Measurements from ENCODE around the gene CCNY.

Gene CCNY

DNA sequence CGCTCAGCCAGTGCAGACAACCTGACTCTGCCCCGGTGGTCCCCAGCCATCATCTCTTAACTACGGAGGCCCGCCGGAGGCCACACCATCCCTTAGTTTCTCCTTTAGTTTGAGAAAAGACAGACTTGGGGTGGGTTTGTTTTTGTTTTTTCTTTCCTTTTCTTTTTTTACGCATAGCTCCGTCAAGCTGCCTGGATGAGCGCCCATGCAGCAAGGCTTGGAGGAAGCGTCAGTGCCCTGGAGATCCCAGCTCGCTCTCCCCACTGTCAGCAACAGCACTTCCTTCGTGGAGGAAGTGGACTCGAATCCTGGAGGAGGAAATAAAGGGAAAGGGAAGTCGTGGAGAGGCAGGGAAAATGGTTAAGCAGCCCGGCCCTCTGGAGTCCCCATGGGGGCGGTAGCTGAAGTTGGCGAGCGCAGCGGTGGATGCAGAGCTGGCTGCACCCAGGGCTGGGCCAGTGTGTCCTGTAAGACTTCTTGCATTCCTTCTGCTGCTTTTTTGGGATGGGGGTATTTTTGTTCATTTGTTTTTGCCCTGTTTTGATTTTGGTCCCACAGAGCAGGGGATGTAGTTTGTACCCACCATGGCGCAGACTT, 232.9 kb downstream of the CCNY start:
- no peak for DNase-seq

DNA sequence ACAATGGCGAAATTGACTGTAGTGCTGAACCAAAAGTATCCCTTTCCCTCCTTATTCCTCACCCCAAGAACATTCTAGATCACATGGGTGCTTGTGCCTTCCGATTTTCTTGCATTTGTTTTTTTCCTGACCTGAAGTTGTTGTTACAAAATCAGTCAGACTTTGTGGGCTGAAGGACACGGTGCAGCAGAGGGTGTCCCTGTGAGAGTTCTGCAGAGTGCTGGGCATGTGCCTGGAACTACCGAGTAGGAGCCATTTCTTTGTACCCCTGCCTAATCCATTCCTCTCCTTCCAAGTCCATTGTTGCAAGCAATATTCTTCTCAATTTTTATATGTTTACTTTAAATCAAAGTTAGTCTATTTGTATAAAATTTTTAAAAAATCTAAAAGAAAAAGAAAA, 233.5 kb downstream of the CCNY start:
- DNase-seq = no peak

DNA sequence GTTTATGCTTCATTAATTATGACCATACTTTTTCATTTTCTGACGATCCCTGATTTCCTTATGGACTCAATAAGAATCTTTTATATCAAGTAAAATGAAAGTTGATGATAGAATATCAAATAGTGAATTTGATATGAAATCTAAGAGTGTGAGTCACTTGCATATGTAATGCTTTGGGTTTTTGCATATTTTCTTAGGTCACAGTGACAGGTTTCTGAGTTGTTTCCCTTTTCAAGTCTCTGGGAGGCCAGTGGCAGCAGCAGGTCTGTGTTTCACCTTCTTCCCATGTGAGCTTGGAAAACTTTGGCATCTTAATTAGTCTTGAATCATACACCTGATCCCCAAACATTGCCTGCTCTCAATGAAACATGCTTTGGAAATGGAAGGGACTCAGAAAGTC, 234.1 kb downstream of the CCNY start:
- no peak for DNase-seq

DNA sequence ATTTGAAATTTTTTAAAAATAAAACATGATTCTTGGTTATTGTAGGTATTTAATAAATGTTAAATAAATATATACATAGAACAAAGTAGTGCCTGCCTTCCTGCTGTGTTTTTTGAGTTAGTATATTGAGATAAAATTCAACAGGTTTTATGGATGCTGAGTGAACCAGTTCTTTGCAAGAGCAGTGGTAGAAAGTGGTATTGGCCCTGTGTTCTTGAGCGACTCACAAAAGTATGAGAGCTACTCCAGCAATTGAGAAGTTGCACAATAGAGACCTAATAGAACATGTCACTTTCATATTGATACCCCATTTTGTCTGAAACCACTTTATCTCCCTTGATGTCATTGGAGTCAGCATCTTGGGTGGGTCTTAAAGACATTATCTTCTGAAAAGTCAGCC, 236.3 kb downstream of the CCNY start:
- DNase-seq = no peak

DNA sequence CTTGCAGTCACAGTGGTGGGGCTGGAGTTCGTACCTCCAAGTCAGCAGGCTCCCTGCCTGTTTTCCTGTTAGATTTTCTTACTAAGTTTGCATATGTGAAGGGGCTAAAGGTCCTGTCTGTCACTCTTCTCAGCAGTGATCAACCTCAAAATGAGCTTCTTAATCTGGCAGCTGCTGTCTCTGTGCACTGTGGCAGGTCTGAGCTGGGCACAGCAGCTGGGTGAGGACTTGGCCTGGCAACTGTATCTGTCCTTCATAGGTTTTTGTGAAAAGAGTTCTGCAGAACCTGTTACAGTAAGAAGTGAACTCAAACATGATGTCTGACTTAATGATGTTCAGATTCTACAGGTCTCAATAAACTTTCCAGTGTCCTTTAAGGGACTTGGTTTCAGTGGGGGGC, 237.5 kb downstream of the CCNY start:
- no peak for DNase-seq

DNA sequence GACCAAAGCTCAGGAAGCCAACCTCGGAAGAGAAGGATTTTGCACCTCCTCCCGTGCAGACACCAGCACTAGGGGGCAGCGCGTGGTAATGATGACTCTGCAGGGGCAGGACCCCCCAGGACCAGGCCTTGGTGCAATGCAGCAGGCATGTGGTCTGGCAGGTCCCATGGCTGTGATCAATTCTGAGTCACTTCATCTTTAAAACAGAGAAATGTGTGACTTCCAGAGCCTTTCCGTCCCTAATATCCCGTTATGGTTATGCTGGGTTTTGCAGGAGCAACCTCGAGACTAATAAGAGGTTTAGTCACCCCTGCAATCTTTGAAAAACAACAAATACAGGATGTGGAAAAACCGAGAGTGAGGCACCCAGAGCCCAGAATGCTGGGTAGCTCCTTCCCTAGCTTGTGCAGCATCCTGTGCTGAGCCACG, 238.6 kb downstream of the CCNY start:
- no peak for DNase-seq

DNA sequence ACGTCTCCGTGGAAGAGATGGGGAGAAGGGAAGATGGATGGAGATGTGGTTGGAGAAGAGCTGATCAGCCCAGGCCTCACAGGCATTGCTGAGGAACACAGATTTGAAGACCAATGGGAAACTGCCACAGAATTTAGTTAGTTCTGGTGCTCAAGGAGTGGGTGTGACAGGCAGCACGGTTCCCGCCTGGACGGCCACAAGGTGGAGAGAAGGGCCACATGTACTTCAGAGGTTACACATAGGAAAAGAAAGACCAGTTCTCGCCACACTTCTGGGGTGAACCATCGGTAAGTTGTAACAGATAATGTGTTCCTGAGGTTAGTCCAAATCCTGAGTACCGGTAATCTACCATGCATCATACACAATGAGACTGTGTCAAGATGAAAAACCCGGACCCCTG, 239.3 kb downstream of the CCNY start:
- no peak for DNase-seq

DNA sequence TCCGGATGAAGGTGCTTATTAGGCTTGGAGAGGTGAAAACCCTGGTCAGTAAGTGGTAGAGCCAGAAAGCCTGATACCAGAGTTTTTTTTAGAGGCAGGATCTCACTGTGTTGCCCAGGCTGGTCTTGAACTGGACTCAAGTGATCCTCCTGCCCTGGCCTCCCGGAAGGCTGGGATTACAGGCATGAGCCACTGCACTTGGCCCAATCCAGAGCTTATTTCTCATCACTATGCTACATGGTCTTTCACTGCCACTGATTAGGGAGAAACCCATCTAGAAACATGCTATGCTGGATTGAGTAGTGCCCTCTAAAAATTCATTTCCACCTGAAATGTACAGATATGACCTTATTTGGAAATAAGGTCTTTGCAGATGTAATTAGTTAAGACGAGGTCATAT, 240.4 kb downstream of the CCNY start:
- DNase-seq = no peak

DNA sequence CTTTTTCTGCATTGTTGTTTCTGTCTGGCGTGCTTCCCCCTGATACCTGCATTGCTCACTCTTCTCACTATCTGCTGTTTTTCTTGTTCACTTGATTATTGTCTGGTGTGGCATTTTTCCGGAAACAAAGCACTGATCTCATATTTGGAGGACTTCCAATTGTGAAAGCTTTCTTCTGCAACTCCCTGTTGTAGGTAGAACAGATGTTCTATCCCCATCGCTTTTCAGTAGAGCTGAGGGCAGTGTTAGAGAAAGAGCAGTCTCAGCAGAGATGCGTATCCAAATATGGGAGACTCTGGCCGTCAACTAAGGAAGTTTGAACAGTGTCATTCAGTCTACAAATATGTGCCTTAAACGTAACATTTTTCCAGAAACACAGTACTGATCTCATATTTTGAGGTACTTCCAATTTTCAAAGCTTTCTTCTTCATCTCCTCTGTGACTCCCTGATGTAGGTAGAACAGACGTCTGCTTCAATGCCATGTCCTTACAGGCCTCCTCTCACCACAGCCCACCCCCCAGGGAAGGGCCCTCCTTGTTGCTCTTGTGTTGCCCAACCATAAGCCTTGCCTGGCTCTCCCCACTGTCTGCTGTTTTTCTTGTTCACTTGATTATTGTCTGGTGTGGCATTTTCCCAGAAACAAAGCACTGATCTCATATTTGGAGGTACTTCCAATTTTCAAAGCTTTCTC, 241.8 kb downstream of the CCNY start:
- DNase-seq = no peak

DNA sequence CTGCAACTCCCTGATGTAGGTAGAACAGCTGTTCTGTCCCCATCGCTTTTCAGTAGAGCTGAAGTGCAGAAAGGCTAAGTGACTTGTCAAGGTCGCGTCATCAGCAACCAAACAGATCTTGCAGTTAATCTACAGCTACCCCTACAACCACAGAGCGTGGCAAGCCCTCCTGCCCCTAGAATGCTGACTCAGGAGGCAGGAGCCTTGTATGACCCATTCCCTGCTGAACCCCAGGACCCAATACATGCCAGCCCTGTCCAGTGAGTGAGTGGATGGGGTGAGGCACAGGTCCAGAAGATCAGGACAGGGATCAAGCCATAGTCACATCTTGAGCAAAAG, 242.3 kb downstream of the CCNY start:
- no peak for DNase-seq

DNA sequence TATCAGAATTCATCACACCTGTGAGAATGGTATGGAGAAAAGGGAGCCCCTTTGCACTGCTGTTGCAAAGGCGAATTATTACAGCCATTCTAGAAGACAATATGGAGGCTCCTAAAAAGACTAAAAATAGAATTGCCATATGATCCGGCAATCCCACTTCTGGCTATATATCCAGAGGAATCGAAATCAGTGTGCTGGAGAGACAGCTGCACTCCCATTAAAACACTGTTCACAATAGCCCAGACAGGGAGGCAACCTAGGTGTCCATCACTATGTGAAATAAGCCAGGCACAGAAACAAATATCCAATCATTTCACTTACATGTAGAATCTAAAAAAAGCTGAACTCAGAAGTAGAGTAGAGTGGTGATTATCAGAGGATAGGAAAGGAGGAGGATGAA, 242.8 kb downstream of the CCNY start:
- DNase-seq = no peak

DNA sequence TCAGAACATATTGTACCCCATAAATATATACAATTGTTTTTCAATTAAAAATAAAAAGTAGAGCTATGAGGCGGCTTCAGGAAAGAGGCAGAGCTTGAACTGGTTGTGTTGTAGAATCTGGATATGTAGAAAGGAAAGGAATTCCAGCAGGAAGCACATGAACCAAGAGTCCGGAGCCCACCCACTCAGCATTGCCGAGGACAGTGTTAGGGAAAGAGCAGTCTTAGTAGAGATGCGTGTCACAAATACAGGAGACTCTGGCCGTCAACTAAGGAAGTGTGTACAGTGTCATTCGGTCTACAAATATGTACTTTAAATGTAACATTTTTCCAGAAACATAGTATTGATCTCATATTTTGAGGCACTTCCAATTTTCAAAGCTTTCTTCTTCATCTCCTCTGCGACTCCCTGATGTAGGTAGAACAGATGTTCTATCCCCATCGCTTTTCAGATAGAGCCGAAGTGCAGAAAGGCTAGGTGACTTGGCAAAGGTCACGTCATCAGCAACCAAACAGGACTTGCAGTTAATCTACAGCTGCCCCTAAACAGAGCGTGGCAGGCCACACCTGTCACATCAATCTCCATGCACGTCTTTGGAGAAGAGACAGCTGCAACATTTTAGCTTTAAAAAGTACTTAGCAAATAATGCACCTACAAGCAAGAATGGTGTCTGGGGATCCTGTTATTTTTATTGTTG, 243.6 kb downstream of the CCNY start:
- DNase-seq = no peak

DNA sequence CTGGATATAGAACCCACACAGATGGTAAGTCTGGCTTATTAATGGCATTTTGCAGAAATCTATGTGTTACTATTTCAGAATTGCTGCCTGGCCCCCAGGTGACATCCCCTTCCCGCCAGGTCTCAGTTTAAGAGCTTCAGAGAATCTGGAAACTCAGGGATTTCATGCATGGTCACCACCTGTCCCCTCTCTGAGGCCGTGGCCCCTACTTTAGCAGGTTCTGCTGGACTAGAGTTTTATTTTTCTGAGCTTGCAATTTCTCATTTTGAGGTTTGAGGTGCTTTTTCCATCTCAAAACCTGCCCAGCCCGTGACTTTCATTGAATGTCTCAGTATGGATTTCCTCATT, 244.1 kb downstream of the CCNY start:
- no peak for DNase-seq

DNA sequence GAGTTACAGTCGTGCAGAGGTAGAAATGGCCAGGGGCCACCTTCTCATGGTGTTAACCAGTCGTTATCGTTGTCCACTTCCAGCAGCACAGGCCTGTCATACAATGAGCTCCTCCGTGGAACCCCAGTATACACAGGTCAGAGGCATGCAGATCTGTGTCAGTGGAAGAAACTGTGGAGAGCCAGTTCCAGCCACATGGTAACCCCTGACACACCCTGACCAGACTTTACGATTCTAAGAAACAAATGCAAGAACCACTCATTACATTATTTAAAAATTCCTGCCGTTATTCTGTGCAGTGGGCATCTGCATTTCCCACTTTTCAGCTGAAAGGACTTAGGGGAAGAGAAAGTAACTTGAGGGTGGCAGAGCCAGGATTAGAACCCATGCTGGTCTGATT, 245.3 kb downstream of the CCNY start:
- DNase-seq = no peak

DNA sequence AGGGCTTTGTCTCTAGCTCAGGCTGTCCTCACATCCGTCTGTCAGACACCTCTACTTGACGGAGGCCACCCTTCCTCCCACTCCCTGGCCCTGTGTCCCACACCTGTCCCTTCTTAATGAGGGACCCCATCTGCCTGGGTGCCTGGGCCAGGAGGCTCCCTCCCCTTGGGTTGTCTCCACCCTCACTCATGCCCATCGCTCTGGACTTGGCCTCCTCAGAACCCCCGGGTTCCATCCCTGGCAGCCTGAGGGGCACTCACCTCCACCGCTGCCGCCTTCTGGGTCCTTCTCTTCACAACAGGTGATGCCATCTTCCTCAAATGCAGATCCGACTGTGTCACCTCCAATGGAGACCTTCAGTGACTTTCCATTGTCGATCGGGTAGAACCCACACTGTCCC, 248.6 kb downstream of the CCNY start:
- DNase-seq = no peak

DNA sequence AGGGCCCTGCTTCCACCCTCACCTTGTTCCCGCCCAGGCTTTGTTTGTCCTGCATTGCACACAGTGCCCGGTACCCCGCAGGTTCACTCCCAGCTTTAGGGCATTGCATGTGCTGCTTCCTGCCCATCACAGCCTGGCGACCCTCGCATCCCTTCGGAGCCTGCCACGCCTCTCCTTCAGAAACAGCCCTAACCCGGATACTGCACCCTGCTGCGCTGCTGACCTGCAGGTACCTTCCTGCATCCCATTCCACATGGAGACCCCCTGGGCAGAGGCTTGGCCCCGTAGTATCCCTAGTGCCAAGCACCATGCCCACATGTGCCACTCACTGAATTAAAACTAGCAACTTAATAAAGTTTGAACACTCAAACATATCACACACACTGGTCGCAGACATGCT, 249.0 kb downstream of the CCNY start:
- no peak for DNase-seq

DNA sequence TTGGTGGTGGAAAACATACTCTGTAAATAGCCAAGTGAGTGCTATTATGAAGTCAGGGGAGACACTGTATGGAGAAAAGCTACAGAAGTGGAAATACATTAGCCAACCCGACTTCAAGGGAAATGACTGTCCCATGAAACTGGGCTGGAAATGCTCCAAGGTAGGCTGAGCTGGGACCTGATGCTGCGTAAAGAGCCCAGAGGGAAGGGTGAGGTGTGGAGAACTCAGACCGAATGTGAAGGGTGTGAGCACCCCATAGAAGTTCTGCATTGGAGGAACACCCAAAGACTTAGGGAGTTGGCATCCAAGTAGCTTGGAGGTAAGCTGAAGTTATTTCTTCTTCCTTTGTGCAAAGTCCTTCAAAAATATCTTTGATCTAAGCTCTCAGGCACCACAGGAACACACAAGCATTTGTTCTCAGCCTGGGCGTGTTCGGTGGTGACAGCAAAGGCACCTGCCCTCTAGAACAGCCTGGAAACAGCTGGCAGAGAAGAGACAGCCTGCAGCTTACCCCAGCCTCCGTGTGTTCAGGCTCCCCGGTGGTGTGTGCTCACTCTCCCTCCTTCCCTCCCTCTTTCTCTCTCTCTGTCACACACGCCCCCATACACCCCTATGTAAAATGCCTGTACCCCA, 249.7 kb downstream of the CCNY start:
- no peak for DNase-seq

DNA sequence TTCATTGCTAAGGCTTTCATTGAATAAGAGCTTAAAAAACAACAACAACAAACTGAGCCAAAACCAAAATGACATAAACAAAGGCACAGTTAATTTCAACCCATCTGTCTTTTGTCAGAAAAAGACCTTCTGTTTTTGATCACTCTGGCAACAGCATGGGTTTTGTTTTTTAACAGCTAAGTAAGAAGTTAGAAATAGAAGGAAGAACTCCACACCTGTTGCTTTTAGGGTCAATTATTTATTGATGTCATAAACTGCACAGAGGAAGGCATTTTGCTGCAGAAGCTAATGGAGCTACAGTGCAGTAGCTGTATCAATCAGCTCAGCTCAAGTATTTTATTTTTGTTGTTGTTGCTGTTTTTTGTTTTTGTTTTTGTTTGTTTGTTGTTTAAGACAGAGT, 252.5 kb downstream of the CCNY start:
- DNase-seq = no peak

DNA sequence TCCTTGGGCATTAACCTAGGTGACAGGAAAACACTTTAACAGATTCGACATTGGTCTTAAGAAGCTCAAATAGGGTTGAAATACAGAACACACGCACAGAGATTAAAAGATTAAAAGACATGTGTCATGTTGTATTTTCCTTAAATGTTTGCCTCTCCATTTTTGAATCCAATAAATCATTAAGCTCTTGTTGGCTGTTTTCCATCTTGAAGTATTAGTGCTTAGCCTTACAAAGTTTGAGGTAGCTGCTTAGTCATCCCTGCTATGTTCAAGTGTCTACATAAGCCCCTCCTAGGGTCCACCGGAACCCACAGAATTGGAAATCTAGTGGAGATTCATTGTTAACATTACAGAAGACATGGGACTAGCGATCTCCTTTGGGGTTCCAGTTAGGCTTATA, 256.1 kb downstream of the CCNY start:
- DNase-seq = no peak

DNA sequence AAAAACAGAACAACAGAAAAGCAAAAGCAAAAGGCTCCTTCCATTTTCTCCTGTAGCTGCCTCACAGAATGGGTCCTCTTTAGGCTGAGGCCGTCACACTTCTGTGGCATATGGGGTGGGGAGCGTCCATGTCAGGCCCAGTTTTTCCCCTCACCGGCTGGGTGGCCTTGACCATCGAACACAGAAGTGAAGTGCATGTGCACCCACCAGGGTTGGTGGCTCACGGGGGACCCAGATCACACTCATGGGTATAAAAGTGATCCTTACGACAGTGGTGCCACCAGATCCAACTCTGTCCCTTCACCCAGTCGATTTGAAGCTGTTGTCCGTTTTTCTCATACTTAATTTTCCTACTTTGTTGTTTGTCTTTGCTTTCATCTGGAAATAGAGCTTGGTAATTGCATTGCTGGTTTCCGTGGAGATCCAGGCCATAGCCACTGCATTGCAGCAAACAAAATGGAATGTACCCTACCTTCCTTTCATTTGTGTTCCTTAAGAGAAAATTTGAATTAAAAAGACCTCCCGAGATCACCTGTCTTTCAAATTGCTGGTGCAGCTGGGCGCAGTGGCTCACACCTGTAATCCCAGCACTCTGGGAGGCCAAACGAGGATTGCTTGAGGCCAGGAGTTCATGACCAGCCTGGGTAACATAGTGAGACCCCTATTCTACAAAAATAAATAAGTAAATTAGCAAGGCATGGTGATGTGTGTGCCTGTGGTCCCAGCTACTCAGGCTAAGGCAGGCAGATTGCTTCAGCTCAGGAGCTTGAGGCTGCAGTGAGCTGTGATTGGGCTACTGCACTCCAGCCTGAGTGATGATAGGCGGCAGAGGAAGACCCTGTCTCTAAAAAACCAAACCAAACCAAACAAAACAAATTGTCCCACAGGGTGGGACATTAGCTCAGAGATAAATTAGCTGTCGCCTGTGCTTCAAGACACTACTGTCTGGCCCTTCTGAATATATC, 258.1 kb downstream of the CCNY start:
- no peak for DNase-seq

DNA sequence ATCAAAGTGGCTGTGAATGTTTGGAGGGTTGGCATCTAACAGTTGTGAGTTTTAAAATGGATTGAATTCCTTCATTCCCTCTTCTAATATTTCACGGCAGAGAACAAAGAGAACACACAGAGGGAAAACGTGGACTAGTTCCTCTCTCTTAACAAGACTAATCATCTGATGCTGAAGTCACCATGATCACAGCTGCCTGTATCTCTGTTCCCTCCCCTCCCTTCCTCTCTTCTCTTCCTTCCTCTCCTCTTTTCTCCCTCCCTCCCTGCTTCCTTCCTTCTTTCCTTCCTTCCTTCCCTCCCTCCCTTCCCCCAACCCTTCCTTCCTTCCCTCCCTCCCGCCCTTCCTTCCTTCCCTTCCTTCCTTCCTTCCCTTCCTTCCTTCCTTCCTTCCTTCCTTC, 258.8 kb downstream of the CCNY start:
- DNase-seq = no peak

DNA sequence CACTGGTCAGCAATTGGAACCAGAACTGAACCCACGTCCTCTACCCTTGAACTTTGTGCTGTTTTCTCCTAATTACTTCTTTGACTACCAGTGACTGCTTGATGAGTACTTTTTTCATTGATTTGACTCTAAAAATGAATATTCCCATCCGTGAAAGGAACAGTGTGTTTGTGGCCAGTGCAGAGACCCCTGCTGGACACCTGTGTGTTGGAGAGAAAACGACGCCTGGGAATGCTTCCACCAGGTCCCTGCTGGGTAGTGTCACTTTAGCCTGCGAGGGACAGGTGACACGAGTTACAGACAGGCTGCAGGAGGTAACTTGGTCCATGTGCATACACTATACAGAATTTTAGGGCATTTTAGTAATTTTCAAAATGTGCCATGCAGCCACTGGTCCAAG, 262.1 kb downstream of the CCNY start:
- DNase-seq = no peak

DNA sequence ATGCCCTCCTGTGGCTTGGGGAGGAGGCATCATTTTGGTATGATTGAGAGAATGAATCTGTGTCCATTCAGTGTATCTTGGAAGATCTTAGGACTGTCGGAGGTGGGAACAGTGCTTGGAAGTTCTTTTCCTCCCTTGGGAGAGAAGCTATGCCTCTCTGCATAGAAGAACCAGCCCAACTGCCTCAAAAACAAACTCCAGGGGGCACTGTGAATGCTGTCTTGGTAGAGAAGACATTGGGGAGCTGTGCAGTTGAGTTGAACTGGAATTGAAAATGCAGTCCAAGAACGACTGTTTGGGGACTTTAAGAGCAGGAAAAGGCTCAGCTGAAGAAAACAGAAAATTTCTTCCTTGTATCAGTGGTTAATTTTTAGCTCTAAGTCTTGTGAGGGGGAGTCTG, 263.9 kb downstream of the CCNY start:
- no peak for DNase-seq
